Measurements from ENCODE around the gene SLC34A1. TPM values are rescaled to one million over a fixed set of nuclear protein-coding genes. Genes with fewer than 3 reads are reported as not detected.
A peak's percentile ranks its signal among the peaks of the same experiment; 100 is the strongest.

The SLC34A1 gene
- total RNA-seq, 2 donors from 2014 or later, result 0.07 to 0.19 TPM

DNA sequence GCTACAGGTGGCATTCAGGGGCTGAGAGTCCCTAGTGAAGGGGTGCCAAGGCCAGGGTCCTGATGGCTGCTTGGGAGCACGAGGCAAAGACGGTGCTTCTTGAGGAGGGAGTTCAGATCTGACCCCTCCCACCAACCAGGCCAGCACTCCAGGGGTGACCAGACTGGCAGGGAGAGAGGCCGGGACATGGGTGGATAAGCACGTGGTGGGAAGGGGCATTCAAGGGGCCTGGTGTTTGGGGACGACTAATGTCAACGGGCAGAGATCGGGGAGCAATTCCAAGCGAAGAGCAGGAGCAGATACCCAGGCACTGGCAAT lies 22.0 kb upstream of the SLC34A1 start:
- ATAC-seq, result no peak
- Mint-ChIP-seq H3K36me3 (peaks cover 0 to 21% of the 10 kb centered on the region in 2 donors), H3K27ac (peak overlapping the region; percentile 38 to 81), H3K9me3 (no peaks in the 10 kb centered on the region)
- DNase-seq (ENCODE audit: low spot score in 2 of 2), result no peak

- ATAC-seq (peak; percentile 61 to 74), DNase-seq (ENCODE audit: low spot score in 2 of 2) (peak; percentile 62 to 87)
- peak overlapping the region; percentile 41 to 81 for H3K27ac Mint-ChIP-seq
- H3K9me3 Mint-ChIP-seq, result no peaks in the 10 kb centered on the region
- H3K36me3 Mint-ChIP-seq, result peaks cover 0 to 21% of the 10 kb centered on the region in 2 donors
Measured at GRCh38 chr5:177362610-177363507, 21.4 kb upstream of the SLC34A1 start.

GRCh38 chr5:177363565-177363964 lies 20.7 kb upstream of the SLC34A1 start:
- no peak overlapping the region for H3K27ac Mint-ChIP-seq
- H3K36me3 Mint-ChIP-seq, result peaks cover 6 to 20% of the 10 kb centered on the region in 2 donors
- ATAC-seq, result no peak
- no peak for DNase-seq (ENCODE audit: low spot score in 2 of 2)
- no peaks in the 10 kb centered on the region for H3K9me3 Mint-ChIP-seq

DNA sequence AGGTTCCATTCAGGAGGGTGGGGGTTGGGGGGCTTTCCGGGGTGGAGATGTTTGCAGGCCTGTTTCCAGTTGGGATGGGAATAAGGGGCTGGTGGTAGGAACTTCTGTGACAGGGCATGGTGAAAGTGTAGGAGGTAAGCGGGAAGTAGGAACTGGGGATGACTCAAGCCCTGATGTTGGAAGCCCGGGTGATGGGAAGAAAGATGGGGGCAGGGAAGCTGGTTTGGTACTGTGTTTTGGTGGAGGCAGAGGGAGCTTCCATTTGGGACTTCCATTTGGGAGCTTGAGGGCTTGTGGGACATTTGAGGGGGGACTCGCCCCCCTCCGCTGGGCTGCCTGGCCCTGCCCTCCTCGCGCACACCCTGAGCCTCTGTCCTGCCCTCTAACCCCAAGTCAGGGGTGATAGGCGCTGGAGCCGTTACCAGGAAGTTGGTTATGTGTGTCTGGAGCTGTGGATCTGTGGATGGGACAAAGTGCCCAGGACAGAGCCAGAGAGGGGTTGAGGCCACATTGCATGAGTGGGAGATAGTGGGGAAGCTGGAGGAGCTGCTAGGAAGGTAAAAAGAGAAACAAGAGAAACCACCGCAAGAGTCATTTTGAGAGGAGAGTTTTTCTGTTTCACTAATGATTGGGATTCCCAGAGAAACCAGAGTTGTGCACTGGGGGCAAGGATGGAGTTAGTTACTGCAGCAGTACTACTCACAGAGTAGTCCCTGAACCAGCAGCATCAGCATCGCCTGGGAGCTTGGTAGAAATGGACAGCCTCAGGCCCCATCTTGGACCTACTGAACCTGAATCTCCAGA lies 19.9 kb upstream of the SLC34A1 start:
- ATAC-seq, result peak; percentile 68
- no peak for DNase-seq (ENCODE audit: low spot score in 2 of 2)
- Mint-ChIP-seq H3K9me3 (no peaks in the 10 kb centered on the region), H3K27ac (peak overlapping the region in 1 of 2 donors; percentile 70), H3K36me3 (peaks cover 13 to 20% of the 10 kb centered on the region in 2 donors)

DNA sequence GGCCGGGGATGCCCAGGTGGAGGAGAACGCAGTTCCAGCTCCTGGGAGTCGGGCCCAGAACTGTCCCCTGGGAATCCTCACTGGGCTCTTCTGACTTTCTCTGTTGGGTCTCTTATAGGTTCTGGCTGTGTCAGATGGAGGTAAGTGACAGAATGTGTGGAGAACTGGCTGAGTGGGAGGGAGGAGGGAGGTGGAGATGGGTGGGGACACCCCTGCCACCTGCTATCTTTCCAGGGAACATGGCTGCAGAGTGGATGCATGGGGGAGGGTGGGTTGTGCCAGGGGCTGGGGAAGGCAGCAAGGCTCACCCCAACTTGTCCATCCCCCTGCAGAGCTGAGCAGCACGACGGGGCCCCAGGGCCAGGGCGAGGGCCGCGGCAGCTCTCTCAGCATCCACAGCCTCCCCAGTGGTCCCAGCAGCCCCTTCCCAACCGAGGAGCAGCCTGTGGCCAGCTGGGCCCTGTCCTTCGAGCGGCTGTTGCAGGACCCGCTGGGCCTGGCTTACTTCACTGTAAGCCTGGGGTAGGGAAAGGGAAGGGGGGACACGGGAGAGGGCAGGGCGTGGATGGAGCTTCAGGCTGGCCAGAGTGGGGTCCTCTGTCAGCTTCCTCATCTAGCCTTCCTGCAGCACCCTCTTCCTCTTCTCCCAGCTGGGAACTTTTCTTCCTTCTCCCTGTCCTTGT lies 18.2 kb upstream of the SLC34A1 start:
- peaks cover 14 to 26% of the 10 kb centered on the region in 2 donors for H3K36me3 Mint-ChIP-seq
- no peaks in the 10 kb centered on the region for H3K9me3 Mint-ChIP-seq
- ATAC-seq, result no peak
- no peak for DNase-seq (ENCODE audit: low spot score in 2 of 2)
- H3K27ac Mint-ChIP-seq, result no peak overlapping the region

DNA sequence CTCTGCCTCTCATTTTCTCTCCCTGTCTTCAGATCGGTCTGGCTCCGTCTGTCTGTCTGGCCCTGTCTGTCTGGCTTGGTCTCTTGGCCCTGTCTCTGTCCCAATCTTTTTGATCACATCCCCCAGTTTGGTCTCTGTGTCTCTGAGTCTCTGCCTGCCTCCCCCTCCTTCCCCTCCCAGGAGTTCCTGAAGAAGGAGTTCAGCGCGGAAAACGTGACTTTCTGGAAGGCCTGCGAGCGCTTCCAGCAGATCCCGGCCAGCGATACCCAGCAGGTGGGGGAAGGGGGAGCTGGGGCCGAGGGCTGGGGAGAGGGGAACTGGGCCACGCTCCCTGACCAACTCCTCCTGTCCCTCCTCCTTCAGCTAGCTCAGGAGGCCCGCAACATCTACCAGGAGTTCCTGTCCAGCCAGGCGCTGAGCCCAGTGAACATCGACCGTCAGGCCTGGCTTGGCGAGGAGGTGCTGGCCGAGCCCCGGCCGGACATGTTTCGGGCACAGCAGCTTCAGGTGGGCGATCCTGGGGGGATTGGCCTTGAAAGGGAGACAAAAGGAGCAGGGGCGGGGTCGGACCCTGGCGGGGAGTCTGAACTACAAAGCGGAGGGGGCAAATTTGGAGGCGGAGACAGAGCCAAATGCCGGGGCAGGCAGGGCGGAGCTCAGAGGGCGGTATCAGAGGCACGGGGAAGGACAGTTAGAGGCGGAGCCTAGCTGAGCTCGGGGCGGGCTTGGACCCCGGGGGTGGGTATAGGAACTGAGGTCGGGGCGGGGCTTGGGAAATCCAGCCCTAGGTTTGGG lies 17.5 kb upstream of the SLC34A1 start:
- peak overlapping the region in 1 of 2 donors; percentile 68 for H3K27ac Mint-ChIP-seq
- H3K9me3 Mint-ChIP-seq, result no peaks in the 10 kb centered on the region
- ATAC-seq, result no peak
- DNase-seq (ENCODE audit: low spot score in 2 of 2), result no peak
- H3K36me3 Mint-ChIP-seq, result peaks cover 14 to 25% of the 10 kb centered on the region in 2 donors

GRCh38 chr5:177367323-177367848 lies 16.8 kb upstream of the SLC34A1 start:
- DNase-seq (ENCODE audit: low spot score in 2 of 2), result no peak
- Mint-ChIP-seq H3K36me3 (peaks cover 14 to 19% of the 10 kb centered on the region in 2 donors), H3K27ac (no peak overlapping the region), H3K9me3 (no peaks in the 10 kb centered on the region)
- no peak for ATAC-seq

GRCh38 chr5:177367981-177368868 lies 16.0 kb upstream of the SLC34A1 start:
- DNase-seq (ENCODE audit: low spot score in 2 of 2) (no peak), ATAC-seq (no peak)
- Mint-ChIP-seq H3K36me3 (peaks cover 14 to 18% of the 10 kb centered on the region in 2 donors), H3K27ac (peak overlapping the region in 1 of 2 donors; percentile 63), H3K9me3 (no peaks in the 10 kb centered on the region)

DNA sequence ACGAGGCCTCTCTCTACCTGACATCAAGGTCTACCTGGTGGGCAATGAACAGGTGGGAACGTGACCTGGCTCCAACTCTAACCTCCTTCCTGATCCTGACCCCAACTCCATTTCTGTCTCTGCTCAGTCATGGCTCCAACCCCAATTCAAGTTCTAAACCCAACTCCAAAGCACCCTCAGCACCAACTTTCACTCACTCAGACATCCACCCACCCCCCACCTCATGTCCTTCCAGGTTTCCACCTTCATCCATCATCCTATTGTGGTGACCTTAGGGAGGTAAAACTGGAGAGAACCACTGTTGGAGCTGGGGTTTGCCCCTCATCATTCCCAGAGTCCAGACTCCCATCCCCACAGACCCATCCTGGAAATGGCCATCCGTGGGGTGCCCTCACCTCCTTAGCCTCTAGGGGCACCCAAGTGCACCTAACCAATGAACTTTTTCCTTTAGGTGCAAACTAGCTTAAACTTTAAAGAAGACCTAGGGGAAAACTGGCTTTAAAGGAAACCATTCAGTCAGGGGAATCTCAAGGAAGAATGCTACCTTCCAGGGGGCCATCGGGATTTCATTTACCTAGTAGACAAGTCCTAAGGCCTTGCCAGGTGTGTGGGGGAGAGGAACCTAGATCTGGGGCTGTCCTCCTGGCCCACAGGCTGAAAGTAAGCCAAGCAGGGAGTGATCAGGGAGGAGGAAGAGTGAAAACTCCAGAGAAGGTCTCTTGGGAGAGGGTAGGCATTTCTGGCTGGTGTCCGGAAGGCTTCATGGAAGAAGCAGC lies 15.2 kb upstream of the SLC34A1 start:
- ATAC-seq (no peak), DNase-seq (ENCODE audit: low spot score in 2 of 2) (no peak)
- H3K9me3 Mint-ChIP-seq, result no peaks in the 10 kb centered on the region

DNA sequence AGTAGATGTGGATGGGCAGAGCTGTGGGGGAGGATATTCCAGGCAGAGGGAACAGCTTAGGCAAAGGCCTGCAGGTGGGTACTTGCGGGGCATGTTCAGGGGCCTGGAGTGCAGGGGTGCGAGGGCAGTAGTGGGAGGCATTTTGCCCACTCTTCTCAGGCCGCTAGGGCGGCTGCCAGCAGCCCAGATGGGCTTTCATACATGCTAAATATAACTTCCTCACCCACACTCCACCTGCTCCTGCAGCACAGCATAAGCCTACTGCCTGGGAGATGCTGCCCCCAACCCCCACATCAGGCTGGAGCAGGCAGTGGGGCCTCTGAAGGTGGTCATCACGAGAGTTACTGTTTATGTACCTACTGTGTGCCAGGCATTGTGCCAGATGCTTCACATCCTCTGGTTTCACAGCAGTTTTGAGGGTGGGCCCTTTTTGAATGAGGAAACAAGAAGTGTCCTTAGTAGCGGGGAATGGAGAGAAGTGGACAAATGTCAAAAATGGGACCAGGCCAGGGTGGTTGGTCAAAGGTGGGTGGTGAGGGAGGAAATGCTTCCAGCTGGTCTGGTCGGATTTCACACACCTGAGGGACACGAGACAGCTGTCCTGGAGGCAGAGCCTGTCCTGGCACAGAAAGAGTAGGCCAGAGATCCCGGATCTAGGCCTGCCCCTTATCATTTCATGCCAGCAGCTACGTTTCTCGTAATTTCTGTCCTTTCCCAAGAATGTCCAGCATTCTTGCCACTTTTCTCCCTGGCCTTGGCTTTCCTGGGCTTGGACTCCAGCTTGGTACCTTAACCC lies 14.4 kb upstream of the SLC34A1 start:
- no peaks in the 10 kb centered on the region for H3K9me3 Mint-ChIP-seq
- ATAC-seq (no peak), DNase-seq (ENCODE audit: low spot score in 2 of 2) (no peak)
- peak overlapping the region; percentile 19 to 63 for H3K27ac Mint-ChIP-seq
- peaks cover 14 to 24% of the 10 kb centered on the region in 2 donors for H3K36me3 Mint-ChIP-seq

More for the DNA sequence above, 15.2 kb upstream of the SLC34A1 start:
- Mint-ChIP-seq H3K36me3 (peaks cover 14 to 24% of the 10 kb centered on the region in 2 donors), H3K27ac (peak overlapping the region; percentile 19 to 63)

- H3K9me3 Mint-ChIP-seq, result no peaks in the 10 kb centered on the region
- no peak overlapping the region for H3K27ac Mint-ChIP-seq
- ATAC-seq (peak; percentile 73 to 74), DNase-seq (ENCODE audit: low spot score in 2 of 2) (peak; percentile 48 to 77)
- H3K36me3 Mint-ChIP-seq, result peaks cover 14 to 24% of the 10 kb centered on the region in 2 donors
Measured at GRCh38 chr5:177370488-177371119, 13.6 kb upstream of the SLC34A1 start.

- peak overlapping the region; percentile 50 to 78 for H3K27ac Mint-ChIP-seq
- DNase-seq (ENCODE audit: low spot score in 2 of 2), result no peak
- ATAC-seq, result no peak
- no peaks in the 10 kb centered on the region for H3K9me3 Mint-ChIP-seq
- H3K36me3 Mint-ChIP-seq, result peaks cover 14 to 24% of the 10 kb centered on the region in 2 donors
Measured at GRCh38 chr5:177371120-177372033, 12.9 kb upstream of the SLC34A1 start.

Data from activated naive CD4-positive, alpha-beta T cell treated with anti-CD3 and anti-CD28 coated beads, Interleukin-2, amount 50 U/mL, for 72 hours (primary cell).